Stimulated activated CD8-positive, alpha-beta memory T cell treated with anti-CD3 and anti-CD28 coated beads, Interleukin-15, amount 100 ng/mL, for 48 hours (primary cell): ENCODE measurements around the gene FREM1.

Experiments used
- DNase-seq, 2 donors: peaks; one replicate each; pipeline ENCODE4 v3.0.0-alpha.2; 2020; ENCODE audit warnings: low read depth in 2 of 2

The FREM1 gene

DNA sequence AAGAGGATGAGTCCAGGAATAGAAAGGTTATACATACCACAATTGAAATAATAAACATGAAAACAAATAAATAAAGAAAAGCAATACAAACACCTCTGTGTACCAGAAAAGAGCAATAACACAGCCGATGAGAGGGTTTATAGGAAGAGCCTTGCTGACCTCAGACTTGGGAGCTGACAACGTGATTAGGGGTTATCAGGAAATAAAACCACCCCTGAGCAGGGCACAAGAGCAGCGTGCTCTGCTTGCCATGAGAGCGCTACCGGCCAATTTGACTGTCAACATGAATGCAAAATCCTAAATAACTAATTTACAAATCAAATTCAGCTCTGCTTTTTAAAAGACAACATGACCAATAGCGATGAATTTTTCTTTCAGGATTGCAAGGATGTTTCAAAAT lies 2.6 kb upstream of the FREM1 start:
- DNase-seq, result no peak

DNA sequence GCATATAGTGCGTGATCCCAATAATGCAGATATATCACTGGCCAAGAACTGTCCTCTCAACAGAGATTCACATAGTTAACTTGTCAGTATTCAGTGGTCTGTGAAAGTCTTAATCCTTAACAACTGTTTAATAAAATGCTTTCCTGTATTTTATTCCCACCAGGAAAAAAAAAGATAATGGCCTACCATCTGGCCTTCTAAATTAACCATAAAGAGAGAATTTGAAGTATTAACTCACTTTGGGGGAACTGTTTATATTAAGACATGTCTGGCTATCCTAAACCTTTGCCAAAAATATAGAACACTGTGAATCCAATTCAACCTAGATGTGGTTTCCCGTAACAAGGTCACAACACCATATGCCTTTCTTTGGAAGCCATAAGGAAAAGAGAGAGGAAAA lies 818 bp upstream of the FREM1 start:
- no peak for DNase-seq

DNA sequence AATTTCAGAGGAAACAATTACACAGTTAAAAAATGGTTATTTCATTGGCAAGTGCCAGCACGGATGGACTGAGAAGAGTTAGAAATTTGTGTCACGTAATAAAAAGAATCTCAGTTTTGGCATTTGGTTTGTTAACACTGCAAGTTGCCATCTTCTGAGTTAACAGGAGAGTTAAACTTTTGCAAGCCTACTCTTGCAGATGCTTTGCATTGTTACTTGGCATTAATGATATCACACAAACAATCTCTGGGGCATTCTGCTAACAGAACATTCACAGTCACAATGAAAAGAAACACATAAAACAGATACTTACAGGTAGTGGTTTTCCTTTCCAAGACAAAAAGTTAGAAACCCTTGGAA lies 647 bp downstream of the FREM1 start:
- DNase-seq, result no peak

DNA sequence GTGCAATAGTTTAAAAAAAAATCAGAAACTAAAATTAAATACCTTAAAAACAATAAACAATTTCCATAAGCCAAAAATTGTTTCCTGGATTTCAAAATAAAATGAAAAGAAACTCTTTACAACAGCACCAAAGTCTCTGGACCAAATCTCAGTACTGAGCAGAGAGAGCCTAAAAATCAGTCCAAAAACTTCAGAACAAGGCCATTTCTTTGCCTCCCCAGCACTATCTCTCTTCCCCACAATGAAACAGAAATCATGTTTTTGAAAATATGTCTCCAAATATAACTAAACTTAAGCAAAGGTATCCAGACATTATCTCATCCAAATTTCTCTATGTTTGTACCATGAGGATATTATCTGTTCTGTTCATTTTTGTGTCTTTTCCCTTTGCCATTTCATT lies 1.0 kb downstream of the FREM1 start:
- DNase-seq, result no peak

DNA sequence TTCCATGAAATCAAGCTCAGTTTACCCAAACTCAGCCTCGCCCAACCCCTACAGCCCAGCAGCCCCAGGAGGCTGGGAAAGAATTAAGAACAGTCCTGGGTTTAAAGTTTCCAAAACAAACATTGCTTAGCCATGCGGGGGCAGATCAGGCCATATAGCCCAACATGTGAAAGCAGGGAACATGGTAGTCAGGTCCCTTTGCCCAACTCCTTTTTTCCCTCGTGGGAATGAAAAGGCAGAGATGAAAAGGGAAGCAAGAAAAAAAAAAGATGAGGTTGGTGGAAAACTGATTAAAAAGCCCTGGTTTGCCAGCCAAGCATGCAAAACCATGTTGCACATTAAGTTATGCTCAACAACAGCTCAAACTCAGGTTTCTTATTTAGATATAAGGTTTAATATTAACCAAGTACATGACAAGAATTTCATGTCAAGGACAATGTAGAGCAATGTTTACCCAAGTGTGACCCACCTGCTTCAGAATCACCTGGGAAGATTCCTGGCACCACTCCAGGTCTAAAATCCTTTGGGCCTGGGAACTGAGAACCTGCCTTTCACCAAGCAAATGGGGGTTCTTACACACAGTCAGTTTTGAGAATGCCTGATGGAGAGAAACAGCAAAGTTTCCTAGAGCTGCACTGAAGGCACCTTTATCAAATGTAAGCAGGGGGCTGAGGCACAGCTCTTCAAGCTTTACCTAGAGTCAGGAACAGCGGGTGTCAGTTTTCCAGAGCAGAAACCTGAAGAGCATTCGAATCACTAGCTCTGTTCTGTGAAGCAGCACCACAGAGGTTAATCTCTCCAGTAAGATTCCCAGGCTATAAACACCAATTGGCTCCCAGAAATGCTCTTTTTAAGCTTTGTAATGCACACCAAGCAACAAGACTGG lies 1.7 kb downstream of the FREM1 start:
- DNase-seq, result no peak

DNA sequence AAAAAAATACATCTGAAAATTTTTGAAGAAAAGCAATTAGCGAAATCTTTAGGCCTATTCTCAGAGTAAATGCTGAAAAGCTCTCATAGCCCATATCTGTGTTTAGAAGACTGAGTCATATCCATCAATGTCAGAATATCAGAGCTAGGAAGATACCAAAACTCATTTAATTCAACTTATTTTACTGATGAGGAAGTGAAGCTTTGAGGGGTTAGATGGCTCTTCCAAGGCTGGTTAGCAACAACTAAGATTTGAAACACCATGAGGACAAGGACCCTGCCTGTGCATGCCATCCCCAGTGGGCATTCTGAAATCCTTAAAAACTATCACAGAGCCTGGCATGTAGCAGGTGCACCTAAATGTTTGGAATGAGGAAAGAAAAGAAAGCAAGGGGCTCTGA lies 2.5 kb downstream of the FREM1 start:
- DNase-seq, result no peak

DNA sequence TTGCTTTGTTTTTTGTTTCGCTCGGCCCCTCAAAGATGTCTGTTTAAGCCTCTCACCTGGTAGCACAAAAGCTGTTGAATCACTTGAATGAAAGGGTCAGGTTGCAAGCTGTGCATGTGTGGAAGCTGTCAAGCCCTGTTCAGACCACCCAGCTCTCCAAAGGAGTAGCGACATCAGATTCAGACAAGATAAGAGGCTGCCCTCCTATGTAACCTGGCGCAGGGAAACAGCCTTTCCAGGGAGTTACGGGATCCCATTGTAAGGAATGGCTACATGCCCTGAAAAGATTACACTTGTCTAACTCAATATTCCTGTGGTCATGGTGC lies 2.9 kb downstream of the FREM1 start:
- no peak for DNase-seq

DNA sequence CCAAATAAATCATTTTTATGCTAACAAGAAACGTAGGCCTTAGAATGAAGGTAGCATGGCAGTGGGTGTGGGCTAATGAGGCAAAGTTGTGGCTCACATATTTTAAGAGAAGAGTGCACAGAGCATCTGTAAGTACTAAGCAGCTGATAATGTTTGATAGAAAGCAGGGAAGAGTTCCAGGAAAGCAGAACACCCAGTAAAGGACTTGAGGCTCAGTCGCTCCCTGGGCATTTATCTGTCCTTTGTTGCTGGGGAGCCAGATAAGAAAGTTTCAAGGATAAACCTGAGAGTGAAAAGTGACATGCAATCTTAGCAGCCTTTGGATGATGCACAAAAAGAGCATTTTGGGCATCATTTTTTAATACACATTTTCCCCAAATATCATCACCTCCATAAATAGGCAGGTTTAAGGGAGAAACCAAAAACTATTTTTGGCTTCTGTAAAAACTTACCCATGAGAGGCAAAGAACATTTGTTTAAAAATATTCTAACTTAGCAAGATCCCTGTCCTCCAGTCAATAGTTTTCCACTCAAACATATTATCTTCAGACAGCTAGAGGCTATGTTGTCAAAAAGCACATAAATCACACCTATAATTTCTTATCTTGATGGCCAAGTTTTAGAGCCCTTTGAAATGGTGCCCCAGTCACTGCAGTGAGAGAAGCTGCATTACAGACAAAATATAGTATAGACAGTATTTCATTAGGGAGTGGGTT lies 3.4 kb downstream of the FREM1 start:
- DNase-seq, result no peak

DNA sequence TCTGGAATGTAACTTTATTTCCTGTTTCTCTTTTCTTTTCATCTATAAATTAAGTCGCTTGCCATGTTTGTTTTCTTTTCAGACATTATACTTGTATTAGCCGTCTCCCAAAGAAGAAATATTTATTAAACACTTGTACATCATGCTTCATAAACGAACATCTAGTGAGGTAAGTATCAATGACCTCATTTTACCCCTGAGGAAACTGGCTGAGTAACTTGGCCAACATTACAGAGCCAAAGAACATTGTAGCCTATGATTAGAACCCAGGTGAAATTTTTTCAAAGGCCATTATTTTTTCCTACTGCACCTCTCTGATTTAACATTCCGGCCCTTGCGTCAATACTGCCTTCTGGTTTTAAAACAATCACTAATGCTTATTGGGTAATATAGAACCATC lies 4.2 kb downstream of the FREM1 start:
- DNase-seq, result no peak

DNA sequence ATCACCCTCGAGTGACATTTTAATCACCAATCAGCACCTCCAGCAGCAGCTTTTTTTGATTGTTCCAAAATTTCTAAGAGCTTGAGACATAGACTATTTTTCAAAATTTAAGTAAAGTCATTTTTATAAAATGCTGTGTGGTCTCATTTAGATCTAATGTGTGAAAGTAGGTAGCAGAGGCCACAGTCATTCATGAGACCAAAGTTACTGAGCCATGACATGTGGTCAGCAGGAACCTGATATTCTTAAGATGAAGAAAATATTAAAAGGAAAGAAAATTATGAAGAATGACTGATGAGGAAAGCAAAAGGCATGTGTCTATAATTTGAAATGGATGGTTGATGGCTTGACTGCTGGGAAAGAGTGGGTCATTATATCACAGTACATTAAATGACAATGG lies 7.2 kb downstream of the FREM1 start:
- DNase-seq, result no peak

DNA sequence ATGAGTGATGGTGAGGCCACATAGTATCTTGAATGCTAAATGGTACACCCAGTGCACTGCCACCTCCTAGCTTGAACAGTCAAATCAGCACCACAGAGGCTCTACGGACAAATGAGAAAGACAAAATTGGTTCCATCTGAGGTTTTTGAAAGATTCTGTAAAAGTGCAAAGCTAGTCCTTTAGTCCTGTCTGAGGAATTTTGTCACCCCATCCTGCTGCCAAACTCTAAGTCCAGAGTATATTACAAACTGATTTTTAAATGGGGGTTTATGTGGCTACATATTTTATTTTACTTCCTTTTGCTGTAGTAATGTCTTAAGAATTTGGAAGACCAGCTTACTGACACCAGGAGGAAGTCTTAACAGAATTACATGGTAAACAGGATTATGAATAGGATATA lies 7.7 kb downstream of the FREM1 start:
- DNase-seq, result no peak

DNA sequence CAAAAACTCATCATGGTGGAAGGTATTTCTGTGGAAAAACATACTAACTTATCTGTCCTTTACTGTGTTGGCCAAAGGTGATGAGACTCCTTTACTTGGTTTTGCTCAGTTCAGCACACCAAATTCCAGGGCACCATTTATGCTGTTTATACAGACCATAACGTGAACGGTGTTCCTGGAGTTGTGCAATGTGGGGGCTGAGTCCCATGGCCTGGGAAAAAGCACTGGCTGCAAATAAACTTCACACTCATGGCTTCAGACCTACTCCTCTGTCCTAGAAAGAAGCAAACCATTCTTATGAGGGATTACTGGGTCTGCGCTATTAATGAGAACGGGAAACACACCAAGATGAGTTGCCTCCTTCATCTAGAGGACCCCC lies 10.4 kb downstream of the FREM1 start:
- no peak for DNase-seq

DNA sequence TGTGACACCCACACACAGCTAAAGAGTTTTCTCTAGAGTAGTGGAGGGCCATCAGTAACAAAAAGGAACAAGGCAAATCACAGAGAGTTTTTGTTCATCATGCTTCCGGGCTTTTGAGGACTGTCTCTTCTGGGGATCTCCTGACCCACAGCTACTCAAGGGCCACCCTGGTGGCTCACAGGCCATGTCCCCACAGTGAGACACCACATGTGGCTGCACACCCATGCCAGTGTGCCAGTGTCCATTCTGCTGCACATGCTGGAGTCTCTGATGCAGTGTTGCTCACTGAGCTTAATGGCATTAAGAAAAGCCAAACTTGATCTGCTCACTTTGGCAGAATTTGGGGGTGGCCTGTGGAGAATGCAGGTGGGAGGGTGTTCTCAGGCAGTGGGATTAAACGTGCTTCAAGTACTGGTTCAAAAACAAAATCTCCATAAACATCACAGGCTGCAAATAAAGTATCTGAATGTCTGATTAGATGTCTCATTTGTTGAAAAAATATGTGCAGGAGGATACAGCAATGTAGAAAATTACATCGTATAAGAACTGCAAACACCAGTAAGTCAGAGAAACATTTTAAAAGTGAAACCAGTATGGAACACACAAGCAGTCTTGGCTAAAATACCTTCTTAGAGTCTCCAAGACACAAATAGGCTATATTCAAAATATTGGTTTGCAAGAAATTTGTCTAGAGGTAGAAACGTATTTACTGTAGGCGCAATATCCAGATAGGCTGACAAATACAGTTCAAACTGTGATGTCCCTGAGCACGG lies 11.0 kb downstream of the FREM1 start:
- no peak for DNase-seq

DNA sequence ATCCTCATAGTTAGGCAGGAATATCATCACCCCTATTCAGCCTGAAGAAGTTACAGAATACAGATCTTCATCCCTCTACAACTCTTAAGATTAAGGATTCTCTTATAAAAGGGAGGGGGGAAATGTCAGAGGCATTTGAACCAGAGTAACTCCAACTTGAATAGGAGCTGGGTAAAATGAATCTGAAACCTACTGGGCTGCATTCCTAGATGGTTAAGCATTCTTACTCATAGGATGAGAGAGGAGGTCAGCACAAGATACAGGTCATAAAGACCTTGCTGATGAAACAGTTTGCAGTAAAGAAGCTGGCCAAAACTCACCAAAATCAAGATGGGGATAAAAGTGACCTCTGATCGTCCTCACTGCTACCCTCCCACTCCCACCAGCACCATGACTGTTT lies 14.4 kb downstream of the FREM1 start:
- DNase-seq, result no peak

DNA sequence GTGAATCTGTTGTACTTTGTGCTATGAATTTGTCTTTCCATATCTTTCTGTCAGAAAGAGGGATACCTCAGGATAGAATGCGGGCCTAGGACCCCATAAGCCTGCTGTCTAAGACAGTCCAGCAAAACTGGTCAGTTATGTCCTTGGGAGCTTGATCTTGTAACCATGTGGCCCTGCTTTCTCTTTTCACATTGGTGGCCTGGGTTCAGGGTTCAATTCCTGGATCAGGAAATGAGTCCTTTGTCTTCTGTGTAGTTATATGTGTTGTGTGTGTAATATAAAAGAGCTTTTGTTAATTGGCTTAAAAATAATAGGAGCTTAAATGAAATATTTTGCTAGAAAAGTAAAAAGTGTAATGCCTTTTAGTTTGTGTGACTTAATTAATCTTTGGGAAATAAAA lies 16.9 kb downstream of the FREM1 start:
- DNase-seq, result no peak

DNA sequence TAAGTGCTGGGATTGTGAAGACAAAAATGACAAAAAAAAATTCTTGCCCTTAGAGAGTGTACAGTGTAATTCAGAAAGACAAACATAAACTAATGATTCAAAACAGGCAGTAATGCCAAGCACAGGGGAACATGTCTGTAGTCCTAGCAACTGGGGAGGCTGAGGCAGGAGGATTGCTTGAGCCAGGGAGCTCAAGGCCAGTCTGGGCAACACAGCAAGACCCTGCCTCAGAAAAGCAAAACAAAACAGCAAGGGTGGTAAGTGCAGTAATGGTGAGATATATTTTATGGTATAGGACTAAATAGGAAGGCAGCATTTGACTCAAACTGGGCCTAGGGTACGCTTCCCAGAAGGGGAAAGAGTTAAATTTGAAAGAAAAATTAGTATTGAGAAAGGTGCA lies 18.9 kb downstream of the FREM1 start:
- no peak for DNase-seq

DNA sequence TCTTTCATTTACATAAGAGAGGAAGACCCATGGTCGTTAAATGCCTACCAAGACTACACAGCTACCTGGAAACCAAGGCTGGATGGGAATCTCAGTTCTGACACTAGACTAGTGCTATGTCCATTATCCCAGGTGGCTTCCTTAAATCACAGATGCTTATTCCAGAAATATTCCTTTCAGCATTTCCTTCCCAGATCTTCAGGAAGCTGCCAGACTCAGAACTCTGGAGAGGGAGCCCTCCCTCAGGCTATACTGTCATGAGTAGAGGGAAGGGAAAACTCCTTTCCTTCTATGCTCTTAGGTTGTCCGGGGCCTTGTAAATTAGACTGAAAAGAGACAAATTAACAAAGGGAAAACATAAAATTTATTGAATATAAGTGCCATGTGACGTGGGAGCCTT lies 20.8 kb downstream of the FREM1 start:
- DNase-seq, result no peak

DNA sequence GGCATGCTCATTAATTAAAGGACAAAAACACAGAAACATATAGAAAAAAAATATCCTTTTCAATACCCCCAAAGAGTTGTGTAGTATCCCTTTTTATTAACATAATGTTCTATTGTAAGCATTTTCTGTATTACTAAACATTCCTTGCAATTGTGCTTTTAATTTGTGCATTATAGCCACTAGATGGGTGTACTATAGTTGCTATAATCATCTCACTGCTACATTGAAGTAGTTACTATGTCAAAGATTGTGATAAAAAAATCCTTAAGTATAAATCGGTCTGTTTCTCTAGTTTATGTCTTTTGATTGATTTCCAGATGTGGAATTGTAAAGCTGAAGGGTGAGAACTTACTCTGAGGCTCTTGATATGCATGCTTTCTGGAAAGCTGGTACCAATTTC lies 21.4 kb downstream of the FREM1 start:
- no peak for DNase-seq

DNA sequence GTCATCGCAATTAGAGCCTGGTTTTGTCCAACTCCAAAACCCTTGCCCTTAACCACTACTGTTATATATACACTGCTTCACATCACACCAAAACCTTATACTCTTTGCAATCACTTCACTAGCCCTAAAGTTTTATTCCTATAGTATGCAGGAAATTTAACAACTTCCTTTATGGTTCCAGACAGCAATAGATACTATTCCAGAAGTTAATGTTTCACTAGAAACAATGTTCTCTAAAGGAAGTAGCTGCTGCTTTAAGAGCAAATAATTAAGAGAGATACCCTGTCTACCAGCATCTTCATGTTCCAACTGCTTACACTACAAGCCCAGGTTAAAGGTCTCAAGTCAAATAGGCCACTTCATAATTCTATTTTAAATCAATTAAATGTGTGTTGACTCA lies 22.0 kb downstream of the FREM1 start:
- DNase-seq, result no peak

DNA sequence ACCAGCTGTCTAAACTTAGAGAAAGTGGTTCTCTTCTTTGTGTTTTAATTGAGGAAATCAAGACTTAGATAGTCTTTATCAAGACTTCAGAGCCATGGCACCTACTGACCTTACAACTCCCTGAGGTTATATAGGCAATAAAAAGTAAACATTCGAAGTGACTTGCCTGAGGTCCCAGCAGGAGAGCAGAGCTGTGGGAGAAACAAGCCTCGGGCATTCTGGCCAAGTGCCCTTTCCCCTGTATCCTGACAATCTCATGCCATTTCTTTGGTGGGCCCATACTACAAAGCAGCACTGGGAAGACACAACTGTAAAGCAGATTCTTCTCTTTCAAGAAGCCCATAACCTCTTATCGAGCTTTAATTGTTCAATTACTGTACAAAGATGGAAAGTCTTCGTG lies 23.1 kb downstream of the FREM1 start:
- DNase-seq, result no peak

DNA sequence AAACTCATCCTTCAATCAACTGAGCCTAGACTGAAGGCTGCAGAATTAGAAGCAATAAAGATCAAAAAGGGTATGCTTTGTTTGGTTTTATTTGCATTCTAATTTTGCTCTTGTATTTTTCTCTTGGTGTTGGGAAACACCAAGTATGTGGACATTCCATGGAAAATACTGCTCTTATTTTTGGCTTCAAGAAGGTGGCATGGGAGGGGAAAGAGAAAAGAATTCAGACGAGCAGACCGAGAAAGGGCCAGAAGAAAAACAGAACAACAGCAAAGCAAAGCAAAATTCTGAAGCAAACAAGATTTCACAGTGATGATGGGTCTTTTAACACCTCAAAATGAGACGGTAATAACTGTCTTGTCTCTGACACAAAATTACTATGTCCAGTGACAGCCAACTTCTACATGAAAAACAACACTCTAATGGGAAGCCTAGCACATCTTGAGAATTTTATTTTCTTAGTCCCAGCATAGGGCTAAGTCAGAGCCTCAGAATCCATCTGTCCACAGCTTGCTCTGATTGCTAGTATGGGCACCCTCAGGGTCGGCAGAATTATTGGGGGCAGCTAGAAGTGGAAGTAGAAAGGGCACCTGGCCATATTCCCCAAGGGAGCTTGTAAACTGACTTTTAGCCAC lies 26.8 kb downstream of the FREM1 start:
- DNase-seq, result no peak

DNA sequence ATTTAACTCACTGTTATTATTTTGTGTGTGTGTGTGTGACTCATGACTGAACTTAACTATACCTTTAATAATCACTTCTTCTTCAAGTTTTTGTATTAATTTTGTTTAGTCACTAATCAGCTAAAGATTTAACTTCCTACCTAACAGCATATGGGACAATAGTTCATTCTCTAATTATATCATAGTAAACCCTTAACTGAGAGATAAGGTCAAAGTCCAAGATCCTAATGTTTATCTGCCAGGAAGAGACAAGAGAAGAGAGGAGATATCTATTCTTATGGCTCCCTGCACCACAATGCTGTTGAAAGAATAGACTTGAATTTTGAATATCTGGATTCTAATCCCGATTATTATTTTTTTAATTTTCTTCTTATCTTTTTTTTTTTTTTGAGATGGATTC lies 28.1 kb downstream of the FREM1 start:
- DNase-seq, result no peak

DNA sequence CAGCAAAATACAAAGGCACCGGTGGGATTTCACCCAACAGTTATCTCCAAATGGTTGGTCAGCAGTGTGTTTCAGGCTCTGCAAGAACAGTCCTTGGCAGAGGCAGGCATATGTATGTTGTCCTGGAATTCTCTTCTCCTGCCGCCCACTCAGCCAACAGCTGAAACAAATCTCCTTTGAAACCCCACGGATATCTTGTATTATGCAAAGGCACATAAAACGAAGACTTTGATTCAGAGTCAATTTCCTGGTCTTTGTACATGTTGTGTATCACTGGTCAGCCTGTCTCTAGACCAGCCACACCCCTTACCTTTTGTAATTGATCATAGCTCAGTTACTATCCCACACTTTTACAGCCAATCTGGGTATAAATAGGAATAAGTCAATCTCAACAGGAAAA lies 29.2 kb downstream of the FREM1 start:
- no peak for DNase-seq
